HepG2 (cell line): ENCODE measurements around the gene ZSCAN21.

Source experiments
- ASH2L ChIP-seq: fragments of 300-600, 200-600 bp; sonication (generic); IDR thresholded peaks from 2 replicates; pipeline ENCODE4 v1.7.0; 2017; ENCODE audit warnings: low read depth, mild to moderate bottlenecking, moderate library complexity, mixed read lengths, low read length; ENCODE audit not compliant: insufficient read length
- FOXK1 ChIP-seq: sonication (generic); formaldehyde crosslinking; IDR thresholded peaks from 2 replicates; pipeline ENCODE4 v1.4.0; 2020; ENCODE audit warnings: low read depth, missing genetic modification reagents, borderline replicate concordance
- MEIS1 ChIP-seq: sonication (generic); formaldehyde crosslinking; IDR thresholded peaks from 2 replicates; pipeline ENCODE4 v1.9.0; 2021; ENCODE audit warnings: mild to moderate bottlenecking, missing genetic modification reagents, moderate library complexity, borderline replicate concordance
- MXI1 ChIP-seq: IDR thresholded peaks from 3 replicates; pipeline ENCODE4 v1.6.1; 2012; ENCODE audit warnings: low read depth, low read length, inconsistent platforms, borderline replicate concordance
- NCOR1 ChIP-seq: fragments of 200-600 bp; sonication (generic); IDR thresholded peaks from 2 replicates; pipeline ENCODE4 v1.7.0; 2017; ENCODE audit warnings: antibody characterized with exemption, low read length, borderline replicate concordance
- ZNF121 ChIP-seq: sonication (generic); formaldehyde crosslinking; IDR thresholded peaks from 2 replicates; pipeline ENCODE4 v1.5.0; 2020; ENCODE audit warnings: mild to moderate bottlenecking, missing genetic modification reagents
- ZNF138 ChIP-seq: sonication (generic); formaldehyde crosslinking; IDR thresholded peaks from 2 replicates; pipeline ENCODE4 v1.5.0; 2020; ENCODE audit warnings: mild to moderate bottlenecking, low read depth, missing genetic modification reagents
- ZNF772 ChIP-seq: sonication (generic); formaldehyde crosslinking; IDR thresholded peaks from 2 replicates; pipeline ENCODE4 v1.5.0; 2020; ENCODE audit warnings: mild to moderate bottlenecking, missing genetic modification reagents
- TF ChIP-seq, protein P1 (sequence below): sonication (generic); formaldehyde crosslinking; IDR thresholded peaks from 2 replicates; pipeline ENCODE4 v1.4.0; 2020; ENCODE audit warnings: missing genetic modification reagents, borderline replicate concordance
- TF ChIP-seq, protein P2 (sequence below): sonication (generic); formaldehyde crosslinking; IDR thresholded peaks from 2 replicates; pipeline ENCODE4 v1.5.0; 2020; ENCODE audit warnings: mild to moderate bottlenecking, missing genetic modification reagents

DNA sequence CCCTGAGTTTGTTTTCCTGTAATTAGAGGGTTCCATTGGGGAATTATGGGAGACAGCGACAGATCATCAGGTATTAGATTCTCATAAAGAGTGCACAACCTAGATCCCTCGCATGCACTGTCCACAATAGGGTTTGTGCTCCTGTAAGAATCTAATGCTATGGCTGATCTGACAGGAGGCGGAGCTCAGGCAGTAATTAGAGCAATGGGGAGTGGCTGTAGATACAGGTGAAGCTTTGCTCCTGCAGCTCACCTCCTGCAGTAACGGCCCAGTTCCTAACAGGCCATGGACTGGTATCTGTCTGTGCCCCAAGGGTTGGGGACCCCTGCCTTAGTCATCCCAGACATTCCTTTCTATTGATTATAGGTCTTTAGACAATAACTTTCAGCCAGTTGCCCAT lies 894 bp upstream of the ZSCAN21 start:
- TF ChIP-seq FOXK1 (no peak), ZNF772 (no peak), ASH2L (no peak), ZNF138 (CRISPR knock-in tag) (no peak), ZNF121 (CRISPR knock-in tag) (no peak), MXI1 (no peak), NCOR1 (no peak), MEIS1 (no peak)
- TF ChIP-seq, protein P1, sequence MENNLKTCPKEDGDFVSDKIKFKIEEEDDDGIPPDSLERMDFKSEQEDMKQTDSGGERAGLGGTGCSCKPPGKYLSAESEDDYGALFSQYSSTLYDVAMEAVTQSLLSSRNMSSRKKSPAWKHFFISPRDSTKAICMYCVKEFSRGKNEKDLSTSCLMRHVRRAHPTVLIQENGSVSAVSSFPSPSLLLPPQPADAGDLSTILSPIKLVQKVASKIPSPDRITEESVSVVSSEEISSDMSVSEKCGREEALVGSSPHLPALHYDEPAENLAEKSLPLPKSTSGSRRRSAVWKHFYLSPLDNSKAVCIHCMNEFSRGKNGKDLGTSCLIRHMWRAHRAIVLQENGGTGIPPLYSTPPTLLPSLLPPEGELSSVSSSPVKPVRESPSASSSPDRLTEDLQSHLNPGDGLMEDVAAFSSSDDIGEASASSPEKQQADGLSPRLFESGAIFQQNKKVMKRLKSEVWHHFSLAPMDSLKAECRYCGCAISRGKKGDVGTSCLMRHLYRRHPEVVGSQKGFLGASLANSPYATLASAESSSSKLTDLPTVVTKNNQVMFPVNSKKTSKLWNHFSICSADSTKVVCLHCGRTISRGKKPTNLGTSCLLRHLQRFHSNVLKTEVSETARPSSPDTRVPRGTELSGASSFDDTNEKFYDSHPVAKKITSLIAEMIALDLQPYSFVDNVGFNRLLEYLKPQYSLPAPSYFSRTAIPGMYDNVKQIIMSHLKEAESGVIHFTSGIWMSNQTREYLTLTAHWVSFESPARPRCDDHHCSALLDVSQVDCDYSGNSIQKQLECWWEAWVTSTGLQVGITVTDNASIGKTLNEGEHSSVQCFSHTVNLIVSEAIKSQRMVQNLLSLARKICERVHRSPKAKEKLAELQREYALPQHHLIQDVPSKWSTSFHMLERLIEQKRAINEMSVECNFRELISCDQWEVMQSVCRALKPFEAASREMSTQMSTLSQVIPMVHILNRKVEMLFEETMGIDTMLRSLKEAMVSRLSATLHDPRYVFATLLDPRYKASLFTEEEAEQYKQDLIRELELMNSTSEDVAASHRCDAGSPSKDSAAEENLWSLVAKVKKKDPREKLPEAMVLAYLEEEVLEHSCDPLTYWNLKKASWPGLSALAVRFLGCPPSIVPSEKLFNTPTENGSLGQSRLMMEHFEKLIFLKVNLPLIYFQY (CRISPR knock-in tag) = no peak
- TF ChIP-seq, protein P2, sequence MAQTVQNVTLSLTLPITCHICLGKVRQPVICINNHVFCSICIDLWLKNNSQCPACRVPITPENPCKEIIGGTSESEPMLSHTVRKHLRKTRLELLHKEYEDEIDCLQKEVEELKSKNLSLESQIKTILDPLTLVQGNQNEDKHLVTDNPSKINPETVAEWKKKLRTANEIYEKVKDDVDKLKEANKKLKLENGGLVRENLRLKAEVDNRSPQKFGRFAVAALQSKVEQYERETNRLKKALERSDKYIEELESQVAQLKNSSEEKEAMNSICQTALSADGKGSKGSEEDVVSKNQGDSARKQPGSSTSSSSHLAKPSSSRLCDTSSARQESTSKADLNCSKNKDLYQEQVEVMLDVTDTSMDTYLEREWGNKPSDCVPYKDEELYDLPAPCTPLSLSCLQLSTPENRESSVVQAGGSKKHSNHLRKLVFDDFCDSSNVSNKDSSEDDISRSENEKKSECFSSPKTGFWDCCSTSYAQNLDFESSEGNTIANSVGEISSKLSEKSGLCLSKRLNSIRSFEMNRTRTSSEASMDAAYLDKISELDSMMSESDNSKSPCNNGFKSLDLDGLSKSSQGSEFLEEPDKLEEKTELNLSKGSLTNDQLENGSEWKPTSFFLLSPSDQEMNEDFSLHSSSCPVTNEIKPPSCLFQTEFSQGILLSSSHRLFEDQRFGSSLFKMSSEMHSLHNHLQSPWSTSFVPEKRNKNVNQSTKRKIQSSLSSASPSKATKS (CRISPR knock-in tag) = no peak
